Activated CD4-positive, alpha-beta T cell treated with anti-CD3 and anti-CD28 coated beads, Interleukin-2, Interleukin-4, amounts not matched to agents 100 ng/mL and 50 ng/mL, durations not matched to agents 16 hours and 8 hours (primary cell): ENCODE data around the gene TMEM256.
A peak's percentile ranks its signal among the peaks of the same experiment; 100 is the strongest.

Experiments
- DNase-seq: peaks from one replicate; pipeline ENCODE4 v3.0.0-alpha.2; 2020; ENCODE audit warnings: low spot score

TMEM256 gene

GRCh38 chr17:7407485-7408251, 3.8 kb upstream of the TMEM256 start, which contains the start of gene NLGN2:
TSS of gene NLGN2 (plus strand) at chr17:7407845. CDS start at chr17:7408256, 411 bp downstream.
- DNase-seq, result no peak

GRCh38 chr17:7407082-7407481, 3.2 kb upstream of the TMEM256 start:
- DNase-seq, result no peak

GRCh38 chr17:7406235-7406825, 2.4 kb upstream of the TMEM256 start:
- DNase-seq, result no peak

GRCh38 chr17:7405350-7406234, 1.7 kb upstream of the TMEM256 start:
- DNase-seq, result no peak

GRCh38 chr17:7404737-7405349, 946 bp upstream of the TMEM256 start:
- no peak for DNase-seq

- no peak for DNase-seq
These were observed 245 bp downstream of the TMEM256 start for GRCh38 chr17:7403727-7403976.

- DNase-seq, result no peak
These were observed 712 bp downstream of the TMEM256 start for GRCh38 chr17:7403043-7403726.

- DNase-seq, result no peak
These were observed 5.3 kb downstream of the TMEM256 start for GRCh38 chr17:7398612-7399011.

- DNase-seq, result no peak
These were observed 7.8 kb downstream of the TMEM256 start for GRCh38 chr17:7396147-7396546.

GRCh38 chr17:7394452-7395191, 9.3 kb downstream of the TMEM256 start, which contains the start of gene PLSCR3:
TSS of gene PLSCR3 (minus strand) at chr17:7394525. CDS start at chr17:7394110, 415 bp downstream.
- DNase-seq, result peak; percentile 83

GRCh38 chr17:7393613-7394451, 10.1 kb downstream of the TMEM256 start:
- peak; percentile 41 for DNase-seq

GRCh38 chr17:7392696-7393612, 10.9 kb downstream of the TMEM256 start:
- no peak for DNase-seq

- no peak for DNase-seq
These were observed 12.6 kb downstream of the TMEM256 start for GRCh38 chr17:7391307-7391706.

GRCh38 chr17:7389924-7390910, 13.7 kb downstream of the TMEM256 start:
- no peak for DNase-seq

GRCh38 chr17:7388856-7389255, 15.0 kb downstream of the TMEM256 start:
- no peak for DNase-seq

GRCh38 chr17:7384489-7385081, 19.3 kb downstream of the TMEM256 start:
- DNase-seq, result no peak

- peak; percentile 71 for DNase-seq
These were observed 20.0 kb downstream of the TMEM256 start for GRCh38 chr17:7383742-7384488.
